HEK293T (cell line): ENCODE data around the gene SYTL5.

Experiments
- ARNT ChIP-seq: fragments of 450-650 bp; IDR thresholded peaks from 2 replicates; pipeline ENCODE4 v1.6.1; 2017; ENCODE audit warnings: mild to moderate bottlenecking
- BHLHE40 ChIP-seq: fragments of 450-650 bp; IDR thresholded peaks from 2 replicates; pipeline ENCODE4 v1.6.1; 2016; ENCODE audit warnings: mild to moderate bottlenecking, moderate library complexity, borderline replicate concordance
- ELF4 ChIP-seq: fragments of 450-650 bp; IDR thresholded peaks from 2 replicates; pipeline ENCODE4 v1.6.1; 2017; ENCODE audit warnings: antibody characterized with exemption
- FOXA1 ChIP-seq: fragments of 450-650 bp; IDR thresholded peaks from 2 replicates; pipeline ENCODE4 v1.6.1; 2016; ENCODE audit warnings: mild to moderate bottlenecking
- FOXK2 ChIP-seq: fragments of 450-650 bp; IDR thresholded peaks from 2 replicates; pipeline ENCODE4 v1.6.1; 2016; ENCODE audit warnings: mild to moderate bottlenecking
- FOXM1 ChIP-seq: fragments of 450-650 bp; IDR thresholded peaks from 2 replicates; pipeline ENCODE4 v1.6.1; 2017; ENCODE audit warnings: mild to moderate bottlenecking, borderline replicate concordance
- HDGF ChIP-seq: fragments of 450-650 bp; IDR thresholded peaks from 2 replicates; pipeline ENCODE4 v1.6.1; 2017; ENCODE audit warnings: antibody characterized with exemption, borderline replicate concordance
- L3MBTL2 ChIP-seq: fragments of 450-650 bp; conservative IDR thresholded peaks from 2 replicates; pipeline ENCODE4 v1.6.1; 2016; ENCODE audit warnings: mild to moderate bottlenecking
- NFRKB ChIP-seq: fragments of 450-650 bp; IDR thresholded peaks from 2 replicates; pipeline ENCODE4 v1.6.1; 2016; ENCODE audit warnings: mild to moderate bottlenecking, moderate library complexity
- PKNOX1 ChIP-seq: fragments of 450-650 bp; IDR thresholded peaks from 2 replicates; pipeline ENCODE4 v1.6.1; 2016
- SP1 ChIP-seq: fragments of 450-650 bp; IDR thresholded peaks from 2 replicates; pipeline ENCODE4 v1.6.1; 2017
- SUZ12 ChIP-seq: fragments of 450-650 bp; IDR thresholded peaks from 2 replicates; pipeline ENCODE4 v1.6.1; 2016; ENCODE audit warnings: mild to moderate bottlenecking
- TARDBP ChIP-seq: fragments of 450-650 bp; IDR thresholded peaks from 2 replicates; pipeline ENCODE4 v1.6.1; 2016
- ZNF384 ChIP-seq: fragments of 450-650 bp; IDR thresholded peaks from 2 replicates; pipeline ENCODE4 v1.6.1; 2016

- no peak for TF ChIP-seq SUZ12
- no peak for TF ChIP-seq ZNF384
- no peak for TF ChIP-seq NFRKB
- no peak for TF ChIP-seq ELF4
- TF ChIP-seq BHLHE40: no peak
- TF ChIP-seq FOXA1: no peak
- TF ChIP-seq FOXM1: no peak
- TF ChIP-seq SP1: no peak
- no peak for TF ChIP-seq HDGF
- TF ChIP-seq FOXK2: no peak
- TF ChIP-seq L3MBTL2: no peak
- no peak for TF ChIP-seq ARNT
- TF ChIP-seq PKNOX1: no peak
- TF ChIP-seq TARDBP: no peak
Measured at GRCh38 chrX:38041237-38041636, 34.9 kb downstream of the SYTL5 start.
